Measurements from ENCODE around the gene TAS1R3.

Gene TAS1R3

GRCh38 chr1:1371746-1372711 lies 40.9 kb downstream of the TAS1R3 start:
- DNase-seq: peak; percentile 95

- DNase-seq: no peak
These were observed 42.2 kb downstream of the TAS1R3 start for GRCh38 chr1:1373051-1373814.

- no peak for DNase-seq
These were observed 42.9 kb downstream of the TAS1R3 start for GRCh38 chr1:1373815-1374588.

- DNase-seq: no peak
These were observed 43.5 kb downstream of the TAS1R3 start for GRCh38 chr1:1374589-1374928.

GRCh38 chr1:1374929-1375662 lies 44.0 kb downstream of the TAS1R3 start, which contains the start of gene AURKAIP1:
Gene AURKAIP1, minus strand, starts transcription at chr1:1375207. Its CDS starts 451 bp downstream, at chr1:1374756.
- peak; percentile 94 for DNase-seq

- no peak for DNase-seq
These were observed 45.6 kb downstream of the TAS1R3 start for GRCh38 chr1:1376551-1377226.

- DNase-seq: no peak
These were observed 46.6 kb downstream of the TAS1R3 start for GRCh38 chr1:1377540-1378205.

GRCh38 chr1:1380860-1381259 lies 49.8 kb downstream of the TAS1R3 start:
- DNase-seq: no peak

GRCh38 chr1:1381294-1381693 lies 50.2 kb downstream of the TAS1R3 start:
- no peak for DNase-seq
